GM21786 (cell line): ENCODE measurements around the gene HK2.
"Not testable (repeated sequence)": the region's sequence is repeated elsewhere in the genome, so short reads cannot be mapped to it uniquely, and the experiment has no call there.

Experiments
- ATAC-seq: cut with Tn5 transposase; IDR thresholded peaks from one replicate; pipeline ENCODE4 v1.9.1; 2021; ENCODE audit not compliant: unreplicated experiment

The HK2 gene

DNA sequence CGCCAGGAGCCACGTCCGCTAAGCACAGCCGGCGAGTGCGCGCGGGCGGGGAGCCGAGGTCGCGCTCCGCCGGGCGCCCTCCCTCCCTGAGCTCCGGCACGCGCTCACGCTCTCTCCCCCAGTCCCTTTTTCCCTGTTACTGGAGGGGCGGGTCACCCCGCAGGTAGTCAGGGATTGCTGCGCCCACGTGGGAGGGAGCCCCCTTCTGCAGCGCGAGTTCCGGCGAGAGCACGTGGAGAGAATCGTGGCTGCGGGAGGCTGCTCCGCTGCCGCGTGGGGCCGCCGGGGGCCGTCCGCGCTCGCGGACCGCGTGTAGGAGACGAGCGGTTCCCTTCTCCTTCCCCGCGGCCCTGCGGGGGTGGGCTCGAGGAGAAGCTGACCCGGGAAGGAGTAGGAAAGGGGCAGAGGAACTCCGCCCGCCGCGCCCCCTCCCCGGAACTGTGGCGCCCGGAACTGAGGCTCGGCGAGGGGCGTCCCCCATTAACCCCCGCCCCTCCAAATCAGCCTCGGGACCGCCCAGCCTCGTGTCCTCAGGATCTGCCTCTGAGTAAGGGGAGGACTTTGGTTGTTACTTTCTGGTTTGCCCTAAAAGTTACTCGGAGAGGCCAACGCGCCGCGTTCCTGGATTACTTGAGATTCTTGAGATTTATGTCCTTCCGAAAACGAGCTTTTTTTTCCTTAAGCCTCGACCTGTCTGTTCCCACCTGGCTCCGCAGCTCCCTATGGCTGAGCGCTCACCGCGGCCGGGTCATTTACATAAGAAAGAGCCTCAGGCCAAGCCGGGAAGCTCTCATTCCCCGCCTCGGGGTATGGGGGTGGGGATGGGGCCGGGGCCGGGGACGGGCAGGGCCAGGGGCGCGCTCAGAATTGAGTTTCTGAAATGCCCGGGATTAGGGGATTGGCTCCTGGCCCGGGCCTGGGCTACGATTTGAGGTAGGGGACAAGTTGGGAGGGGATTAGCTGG lies 1.1 kb downstream of the HK2 start:
- peak; percentile 50 for ATAC-seq

DNA sequence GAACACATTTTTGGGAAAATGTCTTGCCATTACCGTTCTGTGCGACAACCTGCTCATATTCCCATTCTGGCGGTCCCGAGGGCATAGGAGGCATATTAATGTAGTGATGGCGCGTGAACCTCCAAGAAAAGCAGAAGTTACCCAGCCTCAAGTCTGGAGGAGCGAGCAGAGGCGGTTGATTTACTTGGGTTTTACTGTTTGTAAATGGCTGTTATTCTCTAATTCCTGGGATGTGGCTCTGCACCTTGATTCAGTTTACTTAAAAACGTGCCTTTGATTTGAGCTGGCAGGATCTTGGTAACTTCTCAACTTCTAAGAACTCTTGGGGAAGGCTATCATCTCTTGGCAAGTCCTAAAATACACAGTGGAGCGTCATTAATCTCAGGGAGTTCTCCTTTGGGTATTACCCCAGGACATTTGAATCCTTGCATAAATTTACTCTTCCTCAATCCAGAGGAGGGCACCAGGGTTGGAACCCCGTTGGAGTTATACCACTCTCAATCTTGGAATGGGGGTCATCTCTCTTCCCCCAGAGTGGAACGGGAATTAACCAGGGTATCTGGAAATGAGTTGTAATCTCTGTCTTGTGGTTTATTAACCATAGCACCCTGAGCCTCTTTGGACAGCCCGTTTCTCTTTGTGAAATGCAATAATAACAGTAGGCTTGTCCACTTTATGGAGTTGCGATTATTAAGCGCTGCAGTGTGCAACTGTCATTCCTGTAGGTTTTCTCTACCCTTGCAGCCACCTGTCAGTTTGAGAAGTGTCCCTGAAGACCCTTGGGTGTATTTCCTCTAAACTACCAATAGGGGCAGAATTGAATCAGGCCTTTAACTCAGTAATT lies 2.1 kb downstream of the HK2 start:
- ATAC-seq: no peak

DNA sequence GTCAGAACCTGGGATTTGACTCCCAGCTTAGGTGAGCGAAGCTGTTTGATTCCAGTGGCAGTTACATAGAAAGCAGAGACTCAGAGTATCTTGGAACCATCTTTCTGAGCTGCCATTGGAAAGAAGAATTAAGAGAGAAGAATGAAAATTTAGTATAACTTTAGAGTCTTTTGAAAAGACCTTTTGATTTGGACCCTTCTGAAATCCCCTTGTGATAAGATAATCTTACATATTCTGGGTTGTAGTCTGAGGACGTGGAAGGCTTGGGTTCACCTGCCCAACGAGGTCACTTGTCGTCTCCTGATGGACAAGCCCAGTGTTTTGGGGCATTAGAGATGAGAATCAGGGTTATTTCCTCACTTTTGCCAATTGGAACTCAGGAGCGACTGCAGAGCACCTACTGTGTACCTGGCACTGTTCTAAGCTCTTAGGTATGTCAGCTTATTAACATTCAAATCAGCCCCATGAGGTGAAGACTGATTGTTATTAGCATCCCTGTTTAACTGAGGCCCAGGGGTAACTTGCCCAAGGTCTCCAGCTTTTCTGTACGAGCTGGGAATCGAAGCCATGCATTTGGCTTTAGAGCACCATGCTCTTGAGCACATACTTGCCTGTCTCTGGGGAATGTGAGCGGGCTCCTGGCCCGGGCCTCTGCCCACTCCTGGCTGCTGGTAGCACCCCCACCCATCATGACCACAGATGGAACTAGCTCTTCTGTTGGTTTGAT lies 2.9 kb downstream of the HK2 start:
- no peak for ATAC-seq

DNA sequence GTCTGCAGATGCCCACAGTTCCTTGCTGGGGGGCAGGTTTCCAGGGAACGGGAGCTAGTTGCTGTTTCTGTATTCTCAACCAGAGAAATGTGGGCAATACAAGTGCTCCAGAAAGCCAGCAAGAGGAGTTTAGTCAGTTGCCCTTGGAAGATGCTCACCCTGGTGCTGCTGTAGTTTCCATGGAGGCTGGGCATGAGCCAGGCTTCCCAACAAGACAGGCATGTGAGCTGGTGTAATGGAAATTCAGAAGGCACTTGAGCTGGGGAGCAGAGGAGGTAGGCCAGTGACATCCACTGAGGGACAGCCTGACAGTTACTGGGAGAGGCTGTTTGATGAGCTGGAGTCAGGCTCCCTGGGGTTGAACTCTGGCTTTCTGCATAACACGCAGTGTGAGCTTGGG lies 7.7 kb downstream of the HK2 start:
- no peak for ATAC-seq

DNA sequence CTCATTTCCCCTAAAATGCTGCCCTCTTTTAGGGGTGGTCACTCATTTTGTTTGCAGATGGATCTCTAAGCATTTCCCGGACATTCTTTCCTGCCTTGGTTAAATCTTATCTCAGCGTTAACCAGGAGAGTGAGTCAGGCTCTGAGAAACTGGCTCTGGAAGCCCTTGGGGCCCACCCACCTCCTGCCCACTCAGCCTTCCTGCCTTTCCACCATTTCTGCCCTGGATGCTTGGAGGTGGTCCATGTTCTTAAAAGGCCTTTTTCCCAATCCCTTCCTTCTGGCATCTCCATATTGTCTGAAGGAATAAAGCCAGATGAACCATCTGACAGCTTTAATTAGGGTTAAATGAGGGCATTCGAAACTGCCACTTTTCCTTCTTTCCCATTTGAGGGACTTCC lies 9.5 kb downstream of the HK2 start:
- no peak for ATAC-seq

DNA sequence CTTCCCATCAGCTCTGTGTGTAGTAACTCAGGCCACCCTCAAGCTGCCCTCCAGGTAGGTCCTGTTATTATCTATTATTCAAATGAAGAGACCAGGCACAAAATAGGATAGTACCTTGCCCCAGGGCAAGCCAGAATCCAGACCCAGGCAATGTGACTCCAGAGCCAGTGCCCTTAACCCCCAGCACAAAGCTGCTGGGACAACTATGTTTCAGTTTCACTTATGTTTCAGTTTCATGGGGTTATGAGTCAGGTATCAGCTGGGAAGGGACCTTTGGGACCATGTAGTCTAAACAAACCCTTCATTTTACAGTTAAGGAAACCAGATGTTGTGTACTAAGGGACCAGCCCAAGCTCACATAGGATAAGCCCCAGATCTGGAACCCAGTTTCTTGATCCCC lies 10.0 kb downstream of the HK2 start:
- ATAC-seq: peak; percentile 86

DNA sequence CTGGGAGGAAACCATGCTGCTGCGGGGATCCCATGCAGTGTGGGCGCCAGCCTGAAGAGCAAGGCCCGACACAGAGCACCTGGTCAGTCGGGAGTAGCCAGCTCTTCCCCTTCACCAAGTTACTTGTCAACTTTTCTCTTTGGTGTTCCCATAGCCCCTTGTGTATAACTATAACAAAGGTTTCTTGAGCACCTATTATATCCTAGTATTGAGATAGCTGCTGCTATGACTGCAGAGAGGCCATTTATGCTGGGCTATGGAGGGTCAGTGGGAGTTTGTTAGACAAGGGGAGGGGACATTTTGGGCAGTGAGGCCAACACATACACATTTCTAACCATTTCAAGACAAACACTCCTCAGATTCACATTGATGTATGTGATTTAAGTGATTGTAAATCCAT lies 10.8 kb downstream of the HK2 start:
- ATAC-seq: no peak

DNA sequence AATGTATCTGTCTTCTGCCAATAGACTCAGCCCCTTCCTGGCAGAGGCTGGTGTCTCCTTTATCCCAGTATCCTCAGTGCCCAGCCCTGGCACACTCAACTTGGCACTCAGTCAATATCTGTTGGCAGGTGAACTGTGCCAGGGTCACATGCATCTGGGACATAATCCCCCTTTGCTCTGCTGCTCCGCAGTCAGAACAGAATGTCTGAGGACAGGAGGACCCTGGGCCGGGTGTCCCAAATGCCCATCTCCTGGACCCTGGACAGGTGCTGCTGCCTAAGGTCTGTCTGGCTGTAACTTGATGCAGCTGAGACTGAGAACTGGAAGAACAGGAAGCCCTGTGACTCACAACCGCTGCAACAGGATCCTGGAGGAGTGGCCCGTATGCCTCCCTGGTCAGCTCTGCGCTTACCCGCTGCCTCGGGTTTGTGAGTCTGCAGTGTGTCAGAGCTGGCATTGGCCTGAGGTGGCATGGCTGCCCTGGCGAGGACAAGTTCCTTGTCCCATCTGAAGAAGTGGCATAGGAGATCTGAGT lies 11.4 kb downstream of the HK2 start:
- no peak for ATAC-seq

DNA sequence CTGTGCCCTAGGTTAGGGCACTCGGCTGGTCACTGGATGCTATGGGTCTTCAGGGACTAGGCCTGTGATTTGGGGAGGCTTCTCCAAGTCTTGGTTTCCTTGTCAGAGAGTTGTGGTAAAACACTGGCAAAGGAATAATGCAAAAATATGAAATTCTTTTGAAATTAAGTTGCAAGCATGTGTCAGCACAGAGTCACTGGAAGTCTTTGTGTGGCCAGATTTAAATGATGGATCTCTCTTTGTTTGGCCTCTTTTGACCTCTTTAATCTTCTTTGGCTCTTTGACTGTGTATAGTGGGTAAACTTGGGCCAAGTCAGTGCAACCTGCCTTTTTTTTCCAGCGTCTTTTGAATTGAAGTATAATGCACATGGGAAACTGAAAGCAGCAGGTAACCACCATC lies 12.1 kb downstream of the HK2 start:
- no peak for ATAC-seq

DNA sequence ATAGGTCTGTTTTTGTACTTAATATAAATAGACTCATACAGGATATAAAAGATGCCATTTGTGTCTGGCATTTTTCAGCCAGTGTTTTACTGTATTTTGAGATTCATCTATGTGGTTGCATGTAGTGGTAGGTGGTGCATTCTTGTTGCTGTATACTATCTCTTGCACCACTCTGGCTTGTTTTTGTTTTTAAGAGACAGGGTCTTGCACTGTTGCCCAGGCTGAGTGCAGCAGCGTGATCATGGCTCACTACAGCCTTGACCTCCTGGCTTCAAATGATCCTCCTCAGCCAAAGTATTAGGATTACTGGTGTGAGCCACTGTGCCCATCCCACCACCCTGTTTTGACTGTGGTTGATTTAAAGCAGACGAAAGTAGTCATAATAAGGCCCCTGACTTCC lies 12.6 kb downstream of the HK2 start:
- no peak for ATAC-seq

DNA sequence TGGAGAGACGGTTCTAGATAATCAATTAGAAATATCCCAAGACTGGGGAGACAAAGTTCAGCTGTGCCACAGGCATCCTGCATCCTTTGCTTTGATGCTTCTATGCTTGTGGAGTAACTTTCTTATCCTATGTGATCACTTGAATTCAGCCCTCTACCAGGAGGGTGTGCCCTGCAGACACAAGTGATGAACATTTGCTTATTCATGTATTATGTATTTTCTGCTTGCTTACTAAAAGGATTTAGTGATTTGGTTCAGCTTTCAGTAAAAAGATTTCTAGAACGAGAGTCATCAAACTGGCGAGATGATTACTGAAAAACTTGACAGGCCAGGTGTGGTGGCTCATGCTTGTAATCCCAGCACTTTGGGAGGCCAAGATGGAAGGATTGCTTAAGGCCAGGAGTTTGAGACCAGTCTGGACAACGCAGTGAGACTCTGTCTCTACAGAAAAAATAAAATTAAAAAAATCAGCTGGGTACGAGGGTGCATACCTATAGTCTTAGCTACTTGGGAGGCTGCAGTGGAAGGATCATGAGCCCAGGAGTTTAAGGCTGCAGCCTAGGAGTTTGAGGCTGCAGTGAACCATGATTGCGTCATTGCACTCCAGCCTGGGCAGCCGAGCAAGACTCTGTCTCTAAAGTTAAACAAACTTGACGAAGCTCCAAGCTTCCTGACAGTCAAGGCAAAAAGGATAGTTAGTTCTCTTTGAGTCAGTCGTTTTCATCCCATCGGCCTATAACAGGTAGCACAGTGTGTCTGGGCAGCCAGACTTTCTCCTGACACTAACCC lies 13.3 kb downstream of the HK2 start:
- no peak for ATAC-seq

DNA sequence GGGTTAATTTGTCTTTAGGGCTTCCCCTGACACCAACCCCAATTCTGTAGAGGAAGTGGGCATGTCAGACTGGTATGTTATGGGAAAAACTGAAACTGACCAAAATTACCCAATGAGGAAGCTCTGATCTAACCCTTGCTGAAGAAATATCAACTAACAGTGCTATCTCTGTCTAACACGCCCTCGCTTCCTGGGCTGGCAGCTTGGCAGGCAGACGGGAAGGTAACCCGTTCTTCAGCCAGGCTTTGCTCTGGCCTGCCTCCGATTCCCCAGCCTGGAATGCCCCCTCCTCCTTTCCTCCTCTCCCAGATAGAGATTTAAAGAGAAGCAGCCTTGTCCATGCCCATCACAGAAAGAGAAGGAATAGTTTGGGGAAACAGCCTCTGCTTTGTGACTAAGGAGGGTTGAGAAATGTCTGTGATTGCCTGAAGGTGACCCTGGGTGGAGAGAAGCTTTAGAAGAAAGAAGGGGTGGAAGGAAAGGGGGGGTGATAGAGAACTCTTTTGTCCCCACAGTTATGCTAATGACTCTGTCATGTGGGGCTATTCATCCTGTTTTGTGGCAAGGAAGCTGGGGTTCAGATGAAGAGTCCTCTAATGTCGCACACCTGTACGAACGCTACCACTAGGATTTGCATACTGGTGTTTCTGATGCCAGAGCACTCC lies 15.4 kb downstream of the HK2 start:
- ATAC-seq: peak; percentile 78

DNA sequence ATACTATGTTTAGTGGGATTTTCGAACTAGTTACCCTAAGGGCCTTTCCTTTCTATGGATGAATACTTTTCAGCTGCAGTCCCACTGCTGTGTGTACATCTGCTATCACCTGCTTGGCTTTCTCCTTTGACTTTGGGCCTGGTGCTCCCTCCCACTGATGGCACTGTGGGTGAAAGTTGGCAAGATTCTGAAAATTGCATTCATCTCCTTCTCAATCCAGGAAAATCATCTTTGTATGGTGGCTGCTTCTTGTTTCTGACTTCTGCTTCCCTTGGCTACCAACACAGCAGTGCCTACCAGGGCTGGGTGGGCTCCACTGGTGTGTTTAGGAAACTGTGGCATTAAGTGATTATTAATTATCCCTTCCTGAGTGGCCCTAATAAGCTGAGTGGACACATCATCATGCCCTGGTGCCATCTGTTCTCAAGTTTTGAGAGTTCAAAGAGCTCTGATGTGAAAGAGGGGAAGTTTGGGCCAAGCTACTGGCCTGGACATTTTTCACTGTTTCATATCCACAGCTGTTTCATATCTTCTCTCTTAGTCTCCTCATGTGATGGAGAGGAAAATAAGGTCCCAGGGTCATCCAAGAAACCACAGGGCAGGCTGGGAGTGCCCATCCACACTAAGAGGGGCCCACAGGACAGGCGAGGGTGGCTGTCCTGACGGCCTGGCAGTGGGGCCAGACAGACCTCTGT lies 16.7 kb downstream of the HK2 start:
- no peak for ATAC-seq

DNA sequence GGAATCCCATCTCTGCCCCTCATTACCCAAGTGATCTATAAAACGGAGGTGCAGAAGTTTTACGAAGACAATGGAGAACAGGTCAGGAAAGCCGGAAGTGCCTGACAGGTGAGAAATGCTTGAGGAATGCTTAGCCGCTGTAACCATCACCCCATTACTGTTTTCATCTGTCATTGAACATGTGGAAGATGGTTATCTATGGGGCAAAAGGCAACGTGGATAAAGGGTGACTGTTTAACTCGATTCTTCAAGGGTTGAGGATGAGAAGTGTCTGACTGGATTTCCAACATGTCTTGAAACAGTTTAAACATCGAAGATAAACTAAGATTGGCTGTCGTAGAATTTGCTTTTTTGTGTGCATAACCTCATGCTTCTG lies 17.3 kb downstream of the HK2 start:
- ATAC-seq: no peak

DNA sequence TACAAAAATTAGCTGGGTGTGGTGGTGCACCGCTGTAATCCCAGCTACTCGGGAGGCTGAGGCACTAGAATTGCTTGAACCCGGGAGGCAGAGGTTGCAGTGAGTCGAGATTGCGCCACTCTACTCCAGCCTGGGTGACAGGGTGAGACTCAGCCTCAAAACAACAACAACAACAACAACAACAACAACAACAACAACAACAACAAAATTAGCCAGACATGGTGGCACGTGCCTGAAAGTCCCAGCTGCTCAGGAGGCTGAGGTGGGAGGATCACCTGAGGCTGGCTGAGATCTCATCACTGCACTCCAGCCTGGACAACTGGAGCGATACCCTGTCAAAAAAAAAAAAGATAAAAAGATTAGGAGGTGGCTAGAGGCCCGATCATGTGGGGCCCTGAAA lies 19.4 kb downstream of the HK2 start:
- not testable (repeated sequence) for ATAC-seq

DNA sequence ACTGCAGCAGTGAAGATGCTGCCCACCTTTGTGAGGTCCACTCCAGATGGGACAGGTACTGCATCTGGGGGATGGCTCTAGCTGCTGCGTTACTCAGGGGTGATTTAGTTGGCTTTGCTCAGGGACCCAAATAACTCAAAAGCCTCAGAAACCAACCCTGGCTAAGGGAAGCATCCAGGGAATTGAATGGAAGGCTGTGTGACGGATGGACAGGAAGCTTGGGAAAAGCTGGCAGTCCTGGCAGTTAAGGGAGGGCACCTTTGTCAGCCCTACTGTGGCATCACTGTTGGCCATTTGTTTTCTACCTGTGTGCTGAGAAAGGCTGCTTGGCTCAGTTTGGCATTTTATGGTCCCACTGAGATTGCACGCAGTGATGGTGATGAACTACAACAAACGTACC lies 20.5 kb downstream of the HK2 start:
- no peak for ATAC-seq

DNA sequence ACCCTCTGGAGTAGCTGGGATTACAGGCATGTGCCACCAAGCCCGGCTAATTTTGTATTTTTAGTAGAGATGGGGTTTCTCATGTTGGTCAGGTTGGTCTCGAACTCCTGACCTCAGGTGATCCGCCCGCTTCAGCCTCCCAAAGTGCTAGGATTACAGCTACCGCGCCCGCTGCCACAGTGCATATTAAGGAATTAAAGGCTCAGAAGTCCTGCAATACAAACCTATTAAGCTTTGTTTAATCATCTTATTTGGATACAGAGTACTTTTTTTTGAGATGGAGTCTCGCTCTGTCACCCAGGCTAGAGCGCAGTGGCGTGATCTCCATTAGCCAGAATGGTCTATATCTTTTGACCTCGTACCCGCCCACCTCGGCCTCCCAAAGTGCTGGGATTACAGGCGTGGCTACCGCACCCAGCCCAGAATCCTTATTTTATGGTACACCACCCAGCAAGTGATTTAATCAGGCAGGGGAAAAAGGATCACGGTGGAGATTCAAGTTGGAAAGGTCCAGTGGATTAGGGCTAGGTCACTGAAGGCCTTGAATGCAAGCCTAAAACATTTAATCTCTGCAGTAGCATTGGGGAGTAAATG lies 21.3 kb downstream of the HK2 start:
- ATAC-seq: not testable (repeated sequence)

DNA sequence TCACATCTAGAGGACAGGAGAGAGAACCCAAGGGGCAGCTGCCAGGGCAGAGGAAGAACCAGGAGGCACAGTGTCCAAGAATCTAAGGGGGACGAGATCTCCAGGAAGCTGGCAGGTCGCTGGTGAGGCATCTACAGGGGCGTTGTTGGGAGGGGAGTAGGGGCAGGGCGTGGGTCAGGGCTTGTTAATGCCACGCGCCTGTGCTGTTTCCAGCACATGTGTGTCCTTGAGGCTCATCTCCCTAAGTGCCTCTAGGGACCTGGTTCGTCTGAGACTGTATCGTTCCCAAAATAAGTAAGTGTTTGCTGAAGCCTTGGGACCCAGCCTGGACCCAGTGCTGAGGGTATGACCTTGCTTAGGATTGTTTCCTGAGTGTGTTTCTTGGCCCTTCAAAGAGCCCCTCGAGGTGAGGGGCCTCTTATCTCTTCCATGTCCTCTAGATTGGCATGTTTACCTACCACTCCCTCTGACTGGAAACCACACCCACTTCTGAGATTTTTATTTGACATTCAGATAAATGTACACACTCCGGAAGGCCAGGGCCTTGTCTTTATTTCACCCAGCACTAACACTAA lies 22.2 kb downstream of the HK2 start:
- ATAC-seq: no peak

DNA sequence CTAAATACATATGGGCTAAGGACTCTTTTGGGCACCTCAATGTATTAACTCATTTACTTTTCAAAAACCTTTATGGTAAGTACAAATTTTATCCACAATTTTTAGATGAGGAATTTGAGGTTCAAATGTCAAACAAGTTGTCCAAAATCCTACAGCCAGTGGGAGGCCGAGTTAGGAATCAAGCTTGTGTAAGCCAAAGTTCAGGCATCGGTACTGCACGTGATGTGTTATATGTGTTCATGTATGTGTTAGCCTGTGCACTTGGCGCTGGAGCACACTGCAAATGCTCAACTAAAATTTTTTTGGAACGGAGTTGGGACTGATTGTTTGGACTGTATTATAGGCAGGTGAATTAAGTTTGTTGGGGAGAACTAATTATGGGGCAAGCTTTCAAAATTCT lies 22.7 kb downstream of the HK2 start:
- no peak for ATAC-seq
